SK-N-SH (cell line): ENCODE measurements around the gene PTRH2. TPM values are rescaled to one million over a fixed set of nuclear protein-coding genes. Genes with fewer than 3 reads are reported as not detected.
A peak's percentile ranks its signal among the peaks of the same experiment; 100 is the strongest.

Experiments
- CTCF ChIA-PET: fragments of 300-600, 350-600 bp; formaldehyde crosslinking; extraction: SDS; loops from one replicate; lab custom pipeline; 2021; lab: Yijun Ruan, JAX
- POLR2A ChIA-PET: fragments of 350-600 bp; sonication (Branson Sonifier 250); formaldehyde crosslinking; extraction: SDS; loops from one replicate; lab custom pipeline; 2020; ENCODE audit warnings: antibody characterized with exemption, inconsistent platforms; lab: Yijun Ruan, JAX
- DNase-seq: peaks from one replicate; pipeline ENCODE4 v3.0.0; 2012
- H2AFZ ChIP-seq: fragments of 200-600 bp; sonication (generic); 2 replicates; pipeline ENCODE4 v1.8.1; 2016; ENCODE audit warnings: antibody characterized with exemption, mild to moderate bottlenecking, low read depth
- H3F3A ChIP-seq: fragments of 200-600 bp; sonication (generic); replicated peaks from 2 replicates; pipeline ENCODE3; 2016; ENCODE audit warnings: antibody characterized with exemption, mild to moderate bottlenecking; ENCODE audit not compliant: insufficient read depth
- H3K27ac ChIP-seq, 2 experiments: fragments of 200-500 bp in 1 of 2; fragments of 200-600 bp in 1 of 2; sonication (Bioruptor generic) in 1 of 2; sonication (generic), shearing (Covaris generic) in 1 of 2; 2 replicates each; pipeline versions ENCODE4 v1.5.1 to v1.6.1; 2014 to 2016; ENCODE audit warnings: low read depth in 2 of 2, inconsistent platforms in 1 of 2, low read length in 1 of 2, mild to moderate bottlenecking in 1 of 2, mixed read lengths in 1 of 2
- H3K27me3 ChIP-seq: fragments of 200-600 bp; sonication (generic), shearing (Covaris generic); 2 replicates; pipeline ENCODE4 v1.6.1; 2016; ENCODE audit warnings: mixed run types; ENCODE audit not compliant: insufficient read depth
- H3K36me3 ChIP-seq, 2 experiments: fragments of 200-500 bp in 1 of 2; fragments of 200-600 bp in 1 of 2; sonication (Bioruptor generic) in 1 of 2; sonication (generic) in 1 of 2; replicated peaks in 1 of 2; 2 replicates each; pipeline versions ENCODE3 to v1.5.1; 2014 to 2016; ENCODE audit warnings: low read length in 1 of 2, mild to moderate bottlenecking in 1 of 2; ENCODE audit not compliant: insufficient read depth in 2 of 2, control insufficient read depth in 1 of 2
- H3K4me1 ChIP-seq, 2 experiments: fragments of 200-500 bp in 1 of 2; fragments of 200-600 bp in 1 of 2; sonication (Bioruptor generic) in 1 of 2; sonication (generic), shearing (Covaris generic) in 1 of 2; 2 replicates each; pipeline versions ENCODE4 v1.5.1 to v1.6.1; 2014 to 2016; ENCODE audit warnings: low read depth in 1 of 2, low read length in 1 of 2, mixed run types in 1 of 2; ENCODE audit not compliant: insufficient read depth in 2 of 2, control insufficient read depth in 1 of 2
- H3K4me2 ChIP-seq: fragments of 200-600 bp; sonication (generic), shearing (Covaris generic); 2 replicates; pipeline ENCODE4 v1.6.1; 2017; ENCODE audit warnings: mixed run types
- H3K4me3 ChIP-seq, 2 experiments: fragments of 200-500 bp in 1 of 2; fragments of 200-600 bp in 1 of 2; sonication (Bioruptor generic) in 1 of 2; sonication (generic), shearing (Covaris generic) in 1 of 2; 2 replicates each; pipeline versions ENCODE4 v1.5.1 to v1.8.1; 2014 to 2016; ENCODE audit warnings: low read depth in 2 of 2, inconsistent platforms in 1 of 2, low read length in 1 of 2, mild to moderate bottlenecking in 1 of 2, mixed read lengths in 1 of 2, moderate library complexity in 1 of 2
- H3K79me2 ChIP-seq: fragments of 200-600 bp; sonication (generic); 2 replicates; pipeline ENCODE4 v1.8.1; 2017; ENCODE audit warnings: mild to moderate bottlenecking; ENCODE audit not compliant: insufficient read depth
- H3K9ac ChIP-seq: fragments of 200-600 bp; sonication (generic); 2 replicates; pipeline ENCODE4 v1.6.1; 2017; ENCODE audit warnings: mixed run types
- H3K9me2 ChIP-seq: fragments of 200-600 bp; sonication (generic); 2 replicates; pipeline ENCODE4 v1.6.1; 2017; ENCODE audit warnings: mixed run types
- H3K9me3 ChIP-seq: fragments of 200-600 bp; sonication (generic); 2 replicates; pipeline ENCODE4 v1.6.1; 2017; ENCODE audit warnings: mixed run types, mild to moderate bottlenecking, moderate library complexity
- H4K20me1 ChIP-seq: fragments of 200-600 bp; sonication (generic); 2 replicates; pipeline ENCODE4 v1.6.1; 2017; ENCODE audit warnings: mild to moderate bottlenecking, mixed run types; ENCODE audit not compliant: insufficient read depth
- CHD2 ChIP-seq: fragments of 150-350 bp; IDR thresholded peaks from 2 replicates; pipeline ENCODE4 v1.6.1; 2018; ENCODE audit warnings: low read length; ENCODE audit not compliant: partially characterized antibody
- EZH2phosphoT487 ChIP-seq: fragments of 200-600 bp; sonication (generic); IDR thresholded peaks from 2 replicates; pipeline ENCODE4 v1.6.1; 2017; ENCODE audit warnings: low read depth, mixed run types, mild to moderate bottlenecking, antibody characterized with exemption, moderate library complexity, borderline replicate concordance
- GABPA ChIP-seq: IDR thresholded peaks from 2 replicates; pipeline ENCODE4 v1.4.0; 2012; ENCODE audit warnings: low read depth, mild to moderate bottlenecking
- IRF3 ChIP-seq: fragments of 150-350 bp; IDR thresholded peaks from 2 replicates; pipeline ENCODE4 v1.6.1; 2016; ENCODE audit warnings: mild to moderate bottlenecking, low read depth, low read length
- JUND ChIP-seq: IDR thresholded peaks from 2 replicates; pipeline ENCODE4 v1.4.0; 2012
- MAX ChIP-seq: IDR thresholded peaks from 2 replicates; pipeline ENCODE4 v1.4.0; 2012; ENCODE audit warnings: low read depth
- MXI1 ChIP-seq: IDR thresholded peaks from 2 replicates; pipeline ENCODE4 v1.6.1; 2012; ENCODE audit warnings: mild to moderate bottlenecking, low read depth, low read length, improper control_type of control experiment
- PBX3 ChIP-seq: IDR thresholded peaks from 2 replicates; pipeline ENCODE4; 2012
- POLR2AphosphoS5 ChIP-seq: IDR thresholded peaks from 2 replicates; pipeline ENCODE4 v1.6.1; 2012; ENCODE audit warnings: low read depth, low read length
- RFX5 ChIP-seq: IDR thresholded peaks from 2 replicates; pipeline ENCODE4 v1.6.1; 2012; ENCODE audit warnings: mild to moderate bottlenecking, improper control_type of control experiment, low read length
- SIN3A ChIP-seq: IDR thresholded peaks from 2 replicates; pipeline ENCODE4 v1.6.1; 2012; ENCODE audit warnings: low read depth, mild to moderate bottlenecking, low read length, moderate library complexity, borderline replicate concordance
- SMC3 ChIP-seq: IDR thresholded peaks from 2 replicates; pipeline ENCODE4 v1.6.1; 2012; ENCODE audit warnings: low read depth, low read length, improper control_type of control experiment
- TAF1 ChIP-seq: IDR thresholded peaks from 2 replicates; pipeline ENCODE4 v1.6.1; 2012; ENCODE audit warnings: low read depth, mild to moderate bottlenecking, low read length, moderate library complexity, borderline replicate concordance
- TCF12 ChIP-seq: IDR thresholded peaks from 2 replicates; pipeline ENCODE4 v1.4.0; 2012
- USF1 ChIP-seq: IDR thresholded peaks from 2 replicates; pipeline ENCODE4 v1.4.0; 2012; ENCODE audit warnings: low read depth, borderline replicate concordance
- USF2 ChIP-seq: fragments of 150-350 bp; IDR thresholded peaks from 2 replicates; pipeline ENCODE4 v1.6.1; 2017; ENCODE audit warnings: antibody characterized with exemption, low read length, low read depth, borderline replicate concordance
- YY1 ChIP-seq: IDR thresholded peaks from 2 replicates; pipeline ENCODE4 v1.4.0; 2012; ENCODE audit warnings: low read depth, mild to moderate bottlenecking
- WGBS: methylation state at CpG from one replicate; pipeline ENCODE4 v1.1.6; 2017; ENCODE audit warnings: low lambda C conversion rate; 5-methylcytosine and 5-hydroxymethylcytosine counted together
- polyA plus RNA-seq, 3 experiments: library from polyadenylated mRNA; depleted of rRNA; stranded (reverse); fragments of >200 nt; gene quantifications; 2 replicates each; pipeline ENCODE4 v1.2.3, GENCODE V29; 2012

Gene PTRH2
- polyA plus RNA-seq, 1 of the 3 experiments (the other 2 are of a cell fraction): 101 TPM

- POLR2A ChIA-PET: no interaction called here
- Histone ChIP-seq H3K27me3 (no peaks in the 10 kb centered on the region), H3K9me3 (no peaks in the 10 kb centered on the region), H3F3A (peaks cover 75% of the 10 kb centered on the region), H3K79me2 (peaks cover 96% of the 10 kb centered on the region), H2AFZ (no peak overlapping the region), H3K27ac (no peak overlapping the region), H3K4me3 (no peak overlapping the region), H3K36me3 (peaks cover 84 to 95% of the 10 kb centered on the region in 2 experiments), H3K4me1 (peaks cover 0 to 2% of the 10 kb centered on the region in 2 experiments; a peak in 2 of 4 replicates), H4K20me1 (peaks cover 34% of the 10 kb centered on the region), H3K9ac (no peak overlapping the region), H3K4me2 (no peak overlapping the region), H3K9me2 (no peaks in the 10 kb centered on the region)
- CTCF ChIA-PET: no interaction called here
- TF ChIP-seq SIN3A: 0 out of 2 replicates have a peak, but pooled peaks have one; percentile 10
- TF ChIP-seq PBX3: no peak
- no peak for DNase-seq
- WGBS: 96% methylated on average over 7 of the region's 7 CpGs
These were observed 13.6 kb downstream of the PTRH2 start for GRCh38 chr17:59693582-59693981.

GRCh38 chr17:59688496-59688895 is 18.7 kb downstream of the PTRH2 start:
- TF ChIP-seq TCF12 (no peak), GABPA (no peak), EZH2phosphoT487 (no peak), JUND (no peak), IRF3 (no peak)
- TF ChIP-seq, all 33 proteins: peak for 0
- H3K79me2 ChIP-seq: peaks cover 95% of the 10 kb centered on the region
- H3K4me2 ChIP-seq: no peak overlapping the region
- no peak for DNase-seq
- no peaks in the 10 kb centered on the region for H3K27me3 ChIP-seq
- 95% methylated on average over 2 of the region's 2 CpGs for WGBS
- no peaks in the 10 kb centered on the region for H3K9me3 ChIP-seq
- H4K20me1 ChIP-seq: 0 out of 2 replicates have a peak, but pooled peaks cover 19% of the 10 kb centered on the region
- no peaks in the 10 kb centered on the region for H3K9me2 ChIP-seq
- CTCF ChIA-PET: interaction anchor here (0.6 to 1.9 kb wide), 7 partner anchors 10 to 365 kb away, joined by 3 to 7 read pairs (median 3); no protein-coding TSS in a partner anchor
- peaks cover 0 to 2% of the 10 kb centered on the region in 2 experiments; a peak in 2 of 4 replicates for H3K4me1 ChIP-seq
- H3K9ac ChIP-seq: no peak overlapping the region
- no peak overlapping the region for H3K4me3 ChIP-seq
- H3K27ac ChIP-seq: peak overlapping the region in 1 of 2 experiments; percentile 6; a peak in 2 of 4 replicates
- no peak overlapping the region for H2AFZ ChIP-seq
- H3K36me3 ChIP-seq: peaks cover 84 to 95% of the 10 kb centered on the region in 2 experiments
- POLR2A ChIA-PET: interaction anchor here (0.6 to 1.1 kb wide), 3 partner anchors 9 to 65 kb away, joined by 3 to 6 read pairs (median 4); partner anchors contain the start of genes PTRH2 and VMP1
- peaks cover 78% of the 10 kb centered on the region for H3F3A ChIP-seq

- H3K4me3 ChIP-seq: no peak overlapping the region
- 96% methylated on average over 1 of the region's 1 CpG for WGBS
- H3K79me2 ChIP-seq: peaks cover 96% of the 10 kb centered on the region
- no peak overlapping the region for H3K4me2 ChIP-seq
- ChIA-PET POLR2A (interaction anchor here (1.1 kb wide), 2 partner anchors 9 to 19 kb away, joined by 3 to 6 read pairs; partner anchors contain the start of genes PTRH2 and VMP1), CTCF (interaction anchor here (1.3 to 1.9 kb wide), 5 partner anchors 9 to 65 kb away, joined by 3 to 7 read pairs (median 3); no protein-coding TSS in a partner anchor)
- no peak overlapping the region for H2AFZ ChIP-seq
- peaks cover 77% of the 10 kb centered on the region for H3F3A ChIP-seq
- H3K27ac ChIP-seq: peak overlapping the region in 1 of 2 experiments; percentile 6; a peak in 1 of 4 replicates
- peaks cover 84 to 97% of the 10 kb centered on the region in 2 experiments for H3K36me3 ChIP-seq
- no peak overlapping the region for H3K9ac ChIP-seq
- no peaks in the 10 kb centered on the region for H3K9me2 ChIP-seq
- no peak for DNase-seq
- peaks cover 0 to 2% of the 10 kb centered on the region in 2 experiments; a peak in 2 of 4 replicates for H3K4me1 ChIP-seq
- H4K20me1 ChIP-seq: 0 out of 2 replicates have a peak, but pooled peaks cover 19% of the 10 kb centered on the region
- no peaks in the 10 kb centered on the region for H3K9me3 ChIP-seq
- H3K27me3 ChIP-seq: no peaks in the 10 kb centered on the region
- TF ChIP-seq MAX (no peak), SMC3 (no peak), MXI1 (no peak), CHD2 (no peak), JUND (no peak), TAF1 (no peak), USF1 (no peak), USF2 (no peak), YY1 (no peak), SIN3A (no peak), POLR2AphosphoS5 (no peak; the same call in 1 of the 2 replicates), RFX5 (no peak)
These were observed 19.2 kb downstream of the PTRH2 start for GRCh38 chr17:59688008-59688407.
